Activated T-cell treated with anti-CD3 and anti-CD28 coated beads, Interleukin-2, amount 50 U/mL, for 24 hours (primary cell): Measurements from ENCODE around the gene CLEC12A.

Experiments used
- DNase-seq: peaks from one replicate; pipeline ENCODE4 v3.0.0-alpha.2; 2020
- H3K27ac Mint-ChIP-seq: 2 replicates; pipeline ENCODE4 v1.8.0; 2020; ENCODE audit warnings: mild to moderate bottlenecking, mixed read lengths
- H3K27me3 Mint-ChIP-seq: 2 replicates; pipeline ENCODE4 v1.8.0; 2020; ENCODE audit warnings: mixed read lengths
- H3K36me3 Mint-ChIP-seq: 2 replicates; pipeline ENCODE4 v1.8.0; 2020; ENCODE audit warnings: low read depth, mixed read lengths
- H3K4me1 Mint-ChIP-seq: 2 replicates; pipeline ENCODE4 v1.8.0; 2020; ENCODE audit warnings: low read depth, mixed read lengths
- H3K4me3 Mint-ChIP-seq: 2 replicates; pipeline ENCODE4 v1.8.0; 2020; ENCODE audit warnings: mild to moderate bottlenecking, moderate library complexity, mixed read lengths
- H3K9me3 Mint-ChIP-seq: 2 replicates; pipeline ENCODE4 v1.8.0; 2020; ENCODE audit warnings: mixed read lengths

Gene CLEC12A

GRCh38 chr12:10033783-10034545, 62.8 kb downstream of the CLEC12A start:
- H3K9me3 Mint-ChIP-seq: no peaks in the 10 kb centered on the region
- no peak overlapping the region for H3K27ac Mint-ChIP-seq
- no peaks in the 10 kb centered on the region for H3K27me3 Mint-ChIP-seq
- no peak for DNase-seq
- H3K4me3 Mint-ChIP-seq: no peak overlapping the region
- no peaks in the 10 kb centered on the region for H3K36me3 Mint-ChIP-seq
- no peaks in the 10 kb centered on the region for H3K4me1 Mint-ChIP-seq
